Nephron (organoid): ENCODE data around the gene DLGAP1.

Source experiments
- H3K27ac Mint-ChIP-seq, 3 experiments: 2 replicates each; pipeline ENCODE4 v1.8.0; 2020; ENCODE audit warnings: mixed read lengths in 3 of 3, mild to moderate bottlenecking in 2 of 3, moderate library complexity in 1 of 3
- H3K27me3 Mint-ChIP-seq: 2 replicates; pipeline ENCODE4 v1.8.0; 2021; ENCODE audit warnings: low read depth, mild to moderate bottlenecking, moderate library complexity, mixed read lengths
- H3K36me3 Mint-ChIP-seq: 2 replicates; pipeline ENCODE4 v1.8.0; 2020; ENCODE audit warnings: low read depth, mixed read lengths
- H3K4me1 Mint-ChIP-seq: 2 replicates; pipeline ENCODE4 v1.8.0; 2020; ENCODE audit warnings: mixed read lengths
- H3K4me3 Mint-ChIP-seq, 3 experiments: 2 replicates each; pipeline ENCODE4 v1.8.0; 2020; ENCODE audit warnings: mild to moderate bottlenecking in 3 of 3, mixed read lengths in 3 of 3, moderate library complexity in 2 of 3
- H3K9me3 Mint-ChIP-seq: 2 replicates; pipeline ENCODE4 v1.8.0; 2020; ENCODE audit warnings: mixed read lengths
- CTCF ChIP-seq, 3 experiments: fragments of 200-600 bp; sonication (generic); IDR thresholded peaks; one replicate each; pipeline ENCODE4 v1.5.0; 2021; ENCODE audit warnings: antibody characterized with exemption in 3 of 3; ENCODE audit not compliant: unreplicated experiment in 3 of 3

Gene DLGAP1

GRCh38 chr18:3920832-3921231, 534.3 kb downstream of the DLGAP1 start:
- Mint-ChIP-seq H3K27ac (no peak overlapping the region), H3K4me3 (no peak overlapping the region), H3K27me3 (peaks cover 4% of the 10 kb centered on the region), H3K9me3 (no peaks in the 10 kb centered on the region), H3K36me3 (no peaks in the 10 kb centered on the region), H3K4me1 (no peaks in the 10 kb centered on the region)
- TF ChIP-seq CTCF (IDR thresholded peaks at IDR 0.05; ENCODE audit: unreplicated experiment in 3 of 3): no peak

- no peak for TF ChIP-seq CTCF (IDR thresholded peaks at IDR 0.05; ENCODE audit: unreplicated experiment in 3 of 3)
- Mint-ChIP-seq H3K4me3 (no peak overlapping the region), H3K27me3 (peaks cover 4% of the 10 kb centered on the region), H3K27ac (no peak overlapping the region), H3K9me3 (no peaks in the 10 kb centered on the region), H3K36me3 (no peaks in the 10 kb centered on the region), H3K4me1 (no peaks in the 10 kb centered on the region)
These were observed 535.6 kb downstream of the DLGAP1 start for GRCh38 chr18:3919396-3920061.

- no peak for TF ChIP-seq CTCF (IDR thresholded peaks at IDR 0.05; ENCODE audit: unreplicated experiment in 3 of 3)
- Mint-ChIP-seq H3K27ac (no peak overlapping the region), H3K4me3 (no peak overlapping the region), H3K36me3 (no peaks in the 10 kb centered on the region), H3K27me3 (peaks cover 4% of the 10 kb centered on the region), H3K9me3 (no peaks in the 10 kb centered on the region), H3K4me1 (no peaks in the 10 kb centered on the region)
These were observed 539.0 kb downstream of the DLGAP1 start for GRCh38 chr18:3916082-3916481.

GRCh38 chr18:3914833-3915610, 540.1 kb downstream of the DLGAP1 start:
- no peak overlapping the region for H3K27ac Mint-ChIP-seq
- peaks cover 4% of the 10 kb centered on the region for H3K27me3 Mint-ChIP-seq
- no peak for TF ChIP-seq CTCF (IDR thresholded peaks at IDR 0.05; ENCODE audit: unreplicated experiment in 3 of 3)
- H3K4me3 Mint-ChIP-seq: no peak overlapping the region
- no peaks in the 10 kb centered on the region for H3K36me3 Mint-ChIP-seq
- H3K9me3 Mint-ChIP-seq: no peaks in the 10 kb centered on the region
- no peaks in the 10 kb centered on the region for H3K4me1 Mint-ChIP-seq

- Mint-ChIP-seq H3K9me3 (no peaks in the 10 kb centered on the region), H3K27ac (no peak overlapping the region), H3K27me3 (peaks cover 4% of the 10 kb centered on the region), H3K4me3 (no peak overlapping the region), H3K4me1 (no peaks in the 10 kb centered on the region), H3K36me3 (no peaks in the 10 kb centered on the region)
- no peak for TF ChIP-seq CTCF (IDR thresholded peaks at IDR 0.05; ENCODE audit: unreplicated experiment in 3 of 3)
These were observed 541.0 kb downstream of the DLGAP1 start for GRCh38 chr18:3914109-3914508.

- no peaks in the 10 kb centered on the region for H3K4me1 Mint-ChIP-seq
These were observed 542.4 kb downstream of the DLGAP1 start for GRCh38 chr18:3912705-3913104.

More at GRCh38 chr18:3912705-3913104, 542.4 kb downstream of the DLGAP1 start:
- H3K27ac Mint-ChIP-seq: no peak overlapping the region
- no peaks in the 10 kb centered on the region for H3K27me3 Mint-ChIP-seq
- no peaks in the 10 kb centered on the region for H3K36me3 Mint-ChIP-seq
- no peak for TF ChIP-seq CTCF (IDR thresholded peaks at IDR 0.05; ENCODE audit: unreplicated experiment in 3 of 3)
- H3K4me3 Mint-ChIP-seq: no peak overlapping the region
- H3K9me3 Mint-ChIP-seq: no peaks in the 10 kb centered on the region
